HG03457 (cell line): ENCODE measurements around the gene CDK11B.
A peak's percentile ranks its signal among the peaks of the same experiment; 100 is the strongest.
"Not testable (repeated sequence)": the region's sequence is repeated elsewhere in the genome, so short reads cannot be mapped to it uniquely, and the experiment has no call there.

Experiments
- ATAC-seq: cut with Tn5 transposase; IDR thresholded peaks from one replicate; pipeline ENCODE4 v1.9.1; 2021; ENCODE audit warnings: moderate number of reproducible peaks; ENCODE audit not compliant: unreplicated experiment

Gene CDK11B

GRCh38 chr1:1683104-1683905, 24.5 kb upstream of the CDK11B start:
- no peak for ATAC-seq

DNA sequence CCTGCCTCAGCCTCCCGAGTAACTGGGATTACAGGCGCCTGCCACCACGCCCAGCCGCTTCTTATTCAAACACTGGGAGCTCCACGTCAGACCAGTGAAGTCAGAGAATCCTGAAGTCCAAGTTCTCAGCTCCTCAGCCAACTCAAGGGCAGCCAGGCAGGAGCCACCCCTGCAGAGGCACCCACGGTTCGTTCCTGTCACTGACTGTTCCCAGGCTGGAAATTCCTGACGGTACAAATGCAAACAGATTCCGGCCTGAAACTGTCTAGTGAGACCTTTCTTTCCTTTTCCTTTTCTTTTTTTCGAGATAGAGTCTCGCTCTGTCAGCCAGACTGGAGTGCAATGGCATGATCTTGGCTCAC, 22.1 kb upstream of the CDK11B start:
- no peak for ATAC-seq

- no peak for ATAC-seq
Measured at GRCh38 chr1:1680031-1680911, 21.5 kb upstream of the CDK11B start.

DNA sequence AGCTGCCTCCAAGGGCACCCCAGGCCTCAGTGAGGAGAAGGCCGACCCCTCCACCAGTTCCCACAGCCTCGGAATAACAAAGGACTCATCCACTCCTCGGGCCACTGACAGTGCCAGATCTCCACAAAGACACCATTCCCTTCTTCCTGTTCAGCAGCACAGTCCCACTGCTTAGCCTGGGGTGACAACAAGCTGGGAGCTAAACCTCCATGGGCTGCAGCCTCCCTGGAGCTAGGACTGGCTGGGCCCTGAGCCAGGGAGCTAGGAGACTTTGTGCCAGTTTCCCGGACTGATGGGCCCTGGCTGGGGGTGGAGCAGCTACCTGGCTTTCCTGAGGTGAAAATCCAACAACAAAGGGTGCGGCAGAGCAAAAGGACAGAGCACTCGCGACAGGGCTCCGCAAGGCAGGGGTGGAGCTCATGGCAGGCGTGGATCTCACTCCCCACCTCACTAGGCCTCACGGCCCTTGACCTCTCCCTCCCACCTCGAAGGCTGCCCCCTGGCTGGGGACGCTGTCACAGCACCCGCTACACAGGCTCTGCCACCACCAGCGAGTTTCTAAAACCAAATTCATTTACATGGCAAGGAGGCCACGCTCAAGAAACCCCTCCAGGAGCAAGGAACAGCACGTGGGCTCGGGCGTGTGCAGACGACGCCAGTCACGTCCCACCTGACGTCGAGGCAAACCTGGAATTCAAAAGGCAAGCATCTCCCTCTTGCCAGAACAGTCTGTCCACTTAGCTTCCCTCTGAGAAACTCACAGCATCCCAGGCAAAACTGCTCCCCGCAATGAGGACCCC, 20.0 kb upstream of the CDK11B start:
- ATAC-seq = no peak

- ATAC-seq = peak; percentile 42
Measured at GRCh38 chr1:1677718-1678580, 19.1 kb upstream of the CDK11B start.

DNA sequence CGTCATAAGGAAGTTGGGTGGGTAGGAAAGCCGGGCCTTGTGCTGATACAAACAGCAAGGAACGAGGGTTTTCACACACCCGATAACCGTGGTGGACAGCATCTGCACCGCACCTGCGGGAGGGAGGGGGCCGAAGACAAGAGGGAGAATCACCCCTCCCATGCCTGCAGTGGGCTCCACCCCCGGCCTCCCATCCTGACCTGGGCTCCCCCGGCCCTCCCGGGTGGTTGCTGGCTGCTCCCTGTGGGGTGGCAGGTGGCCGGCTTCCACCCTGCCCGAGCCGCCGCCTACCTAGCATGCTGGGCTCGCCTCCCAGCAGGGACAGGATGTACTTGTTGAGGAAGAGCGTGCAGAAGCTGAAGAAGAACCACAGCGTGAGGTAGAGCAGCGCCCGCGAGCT, 17.3 kb upstream of the CDK11B start:
- ATAC-seq = not testable (repeated sequence)

DNA sequence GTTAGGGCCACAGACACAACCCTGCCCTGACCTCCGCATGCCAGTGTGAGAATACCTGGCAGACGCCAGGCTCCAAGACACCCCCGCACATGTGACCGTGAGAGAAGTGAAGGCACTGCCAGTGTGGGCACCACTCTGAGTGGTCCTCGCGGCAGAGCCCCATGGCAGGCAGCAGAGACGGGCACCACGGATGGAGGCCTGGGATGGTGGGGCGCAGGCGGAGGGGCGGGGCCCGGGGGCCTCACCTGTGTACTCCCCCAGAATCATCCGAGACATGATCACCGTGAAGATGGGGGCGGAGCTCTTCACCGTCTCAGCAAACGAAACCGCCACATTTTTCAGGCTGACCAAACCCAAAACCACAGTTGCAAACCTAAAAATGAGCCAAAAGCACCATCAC, 16.4 kb upstream of the CDK11B start:
- not testable (repeated sequence) for ATAC-seq

DNA sequence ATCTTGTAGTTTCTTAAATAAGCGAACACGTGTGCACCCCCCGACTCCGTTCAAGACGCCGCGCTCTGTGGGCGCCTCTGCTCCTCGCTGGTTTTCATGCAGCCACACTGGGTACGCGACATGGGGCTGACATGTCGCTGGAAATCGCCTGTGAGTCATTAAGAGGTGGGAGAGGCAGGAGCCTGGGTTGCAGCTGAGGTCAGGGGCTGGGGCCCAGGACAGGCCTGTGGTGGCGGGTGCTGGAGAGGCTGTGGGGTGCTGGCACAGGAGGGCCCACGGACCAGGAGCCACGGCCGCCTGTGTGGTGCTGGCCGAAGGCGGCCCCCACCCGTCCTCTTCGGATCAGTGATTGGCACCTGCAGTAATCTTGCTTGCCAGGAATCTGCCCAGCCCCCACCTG, 16.0 kb upstream of the CDK11B start:
- not testable (repeated sequence) for ATAC-seq

DNA sequence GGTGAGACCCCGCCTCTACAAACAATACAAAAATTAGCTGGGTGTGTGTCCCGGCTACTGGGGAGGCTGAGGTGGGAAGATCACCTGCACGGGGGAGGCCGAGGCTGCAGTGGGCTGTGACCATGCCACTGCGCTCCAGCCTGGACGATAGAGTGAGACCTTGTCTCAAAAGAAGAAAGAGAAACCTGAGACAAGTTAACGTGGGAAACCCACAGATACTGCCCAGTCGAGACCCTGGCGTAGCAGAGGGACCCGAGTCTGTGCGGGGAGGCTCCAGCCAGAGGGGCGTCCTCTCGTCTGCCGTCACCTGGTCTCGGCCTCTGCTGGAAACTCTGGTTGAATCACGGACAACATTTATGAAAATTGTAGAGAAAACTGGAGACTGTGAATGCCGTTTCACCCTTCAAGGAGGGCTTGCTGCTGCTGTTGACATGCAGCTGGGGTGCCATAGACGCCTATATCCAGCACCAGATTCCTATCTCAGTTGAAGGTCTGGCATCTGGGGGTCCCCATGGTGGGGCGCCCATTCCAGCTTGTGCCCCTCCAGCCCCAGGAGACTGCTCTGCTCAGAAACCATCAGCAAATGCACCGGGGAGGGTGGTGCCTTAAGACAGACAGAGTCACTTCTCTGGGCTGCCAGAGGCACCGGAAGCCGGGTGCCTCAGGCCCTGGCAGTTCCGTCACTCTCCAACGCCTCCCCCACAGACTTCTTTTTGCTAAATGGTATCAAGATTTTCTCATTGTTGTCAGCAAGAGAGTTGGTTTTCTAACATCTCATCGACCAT, 13.6 kb upstream of the CDK11B start:
- no peak for ATAC-seq

- ATAC-seq = no peak
Measured at GRCh38 chr1:1671365-1672119, 12.7 kb upstream of the CDK11B start.

DNA sequence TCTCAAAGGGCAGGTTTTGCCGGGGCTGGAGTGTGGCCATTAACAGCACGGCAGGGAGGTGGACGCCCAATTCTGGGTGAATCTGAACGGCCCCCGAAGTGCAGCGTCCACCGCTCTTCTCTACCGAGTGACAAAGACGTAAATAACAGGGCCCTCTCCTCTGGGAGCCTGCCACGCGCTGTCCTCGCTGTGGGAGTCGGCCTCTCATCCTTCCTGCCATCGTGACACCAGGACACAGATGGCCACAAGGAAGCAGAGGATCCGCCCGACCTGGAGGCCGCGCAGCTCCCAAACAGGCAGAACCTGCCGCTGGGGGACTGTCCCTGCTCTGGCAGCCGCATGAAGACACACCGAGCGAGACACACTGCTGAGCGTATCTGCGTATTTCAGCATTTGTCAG, 12.1 kb upstream of the CDK11B start:
- no peak for ATAC-seq

DNA sequence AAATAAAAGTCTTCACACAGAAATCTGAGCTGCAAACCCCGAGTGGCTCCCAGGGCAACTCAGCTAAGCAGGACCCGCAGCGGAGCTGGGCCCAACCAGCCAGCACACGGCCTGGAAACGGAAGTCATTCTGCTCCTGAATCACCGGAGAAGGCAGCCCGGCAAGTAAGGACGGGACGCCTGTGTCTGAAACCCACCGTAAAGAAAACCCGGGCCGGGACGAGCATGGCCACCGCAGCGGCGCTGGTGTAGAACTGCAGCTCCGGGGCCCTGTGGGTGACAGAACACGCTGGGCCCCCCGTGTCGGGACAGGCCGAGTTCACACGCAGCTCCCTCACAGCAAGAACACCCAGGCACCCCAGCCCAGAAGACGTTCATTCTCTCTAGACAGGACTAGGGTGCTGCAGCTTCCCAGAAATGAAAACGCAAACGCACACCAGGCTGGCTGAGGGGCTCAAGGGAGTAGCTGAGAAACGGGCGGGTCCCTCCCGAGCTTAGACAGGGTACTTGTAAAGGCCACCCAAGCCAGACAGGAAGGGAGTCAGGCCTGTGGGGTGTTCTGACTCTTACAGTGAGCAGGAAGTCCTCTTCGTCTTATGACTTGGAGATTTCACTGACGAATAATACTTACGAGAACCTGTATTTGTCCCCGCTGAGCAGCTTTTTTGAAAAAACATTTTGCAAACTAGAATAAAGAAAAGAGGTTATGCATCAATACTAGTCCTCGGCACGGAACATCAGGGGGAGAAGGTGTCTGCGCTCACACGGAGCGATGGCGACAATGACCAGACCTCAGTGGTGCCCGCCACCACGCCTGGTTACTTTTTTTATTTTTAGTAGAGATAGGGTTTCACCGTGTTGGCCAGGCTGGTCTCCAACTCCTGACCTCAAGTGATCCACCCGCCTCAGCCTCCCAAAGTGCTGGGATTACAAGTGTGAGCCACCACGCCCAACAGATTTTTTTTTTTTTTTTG, 10.9 kb upstream of the CDK11B start:
- ATAC-seq = no peak

GRCh38 chr1:1666526-1666925, 7.7 kb upstream of the CDK11B start:
- ATAC-seq = no peak

DNA sequence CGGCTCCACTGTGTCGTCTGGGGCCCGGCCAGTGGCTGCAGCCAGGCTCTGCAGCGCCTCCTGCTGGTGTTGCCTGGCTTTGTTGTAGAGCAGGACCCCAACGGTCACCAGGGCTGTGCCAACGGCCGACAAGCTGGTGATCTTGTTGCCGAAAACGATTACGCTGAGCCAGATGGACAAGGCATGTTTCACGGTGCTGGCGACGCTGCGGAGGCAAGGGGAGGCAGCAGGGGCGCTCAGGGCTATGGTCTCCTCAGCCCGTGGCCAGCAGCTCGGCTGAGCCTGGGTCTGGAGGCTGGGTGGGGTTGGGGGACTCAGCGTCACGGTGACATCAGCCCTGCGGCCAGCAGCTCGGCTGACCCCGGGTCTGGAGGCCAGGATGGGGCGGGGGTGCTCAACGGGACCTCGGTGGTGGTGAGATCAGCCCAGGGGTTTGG, 7.0 kb upstream of the CDK11B start:
- ATAC-seq = no peak

- ATAC-seq = no peak
Measured at GRCh38 chr1:1664941-1665814, 6.4 kb upstream of the CDK11B start.

DNA sequence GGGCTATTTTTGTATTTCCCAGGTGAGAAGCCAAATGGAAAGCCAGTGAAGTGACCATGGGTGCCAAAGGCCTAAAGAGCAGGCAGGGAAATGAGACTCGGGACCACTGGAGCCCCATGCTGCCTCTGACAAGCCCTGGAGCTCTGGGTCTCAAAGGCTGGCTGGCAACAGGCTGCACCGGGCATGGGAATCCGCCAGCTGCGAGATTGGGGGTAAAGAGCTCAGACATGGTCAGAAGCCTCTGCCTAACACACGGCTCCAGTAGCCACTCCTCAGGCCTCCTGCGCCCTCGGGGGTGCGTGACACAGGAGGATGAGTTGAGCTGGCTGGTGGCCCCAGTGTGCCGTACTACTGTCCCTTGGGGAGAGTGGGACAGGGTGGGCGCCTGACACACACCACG, 5.5 kb upstream of the CDK11B start:
- ATAC-seq = not testable (repeated sequence)
